ENCODE data around the gene PKHD1. TPM values are rescaled to one million over a fixed set of nuclear protein-coding genes. Genes with fewer than 3 reads are reported as not detected.

The PKHD1 gene
- total RNA-seq, 1 experiment from 2014 or later = 0.40 TPM

DNA sequence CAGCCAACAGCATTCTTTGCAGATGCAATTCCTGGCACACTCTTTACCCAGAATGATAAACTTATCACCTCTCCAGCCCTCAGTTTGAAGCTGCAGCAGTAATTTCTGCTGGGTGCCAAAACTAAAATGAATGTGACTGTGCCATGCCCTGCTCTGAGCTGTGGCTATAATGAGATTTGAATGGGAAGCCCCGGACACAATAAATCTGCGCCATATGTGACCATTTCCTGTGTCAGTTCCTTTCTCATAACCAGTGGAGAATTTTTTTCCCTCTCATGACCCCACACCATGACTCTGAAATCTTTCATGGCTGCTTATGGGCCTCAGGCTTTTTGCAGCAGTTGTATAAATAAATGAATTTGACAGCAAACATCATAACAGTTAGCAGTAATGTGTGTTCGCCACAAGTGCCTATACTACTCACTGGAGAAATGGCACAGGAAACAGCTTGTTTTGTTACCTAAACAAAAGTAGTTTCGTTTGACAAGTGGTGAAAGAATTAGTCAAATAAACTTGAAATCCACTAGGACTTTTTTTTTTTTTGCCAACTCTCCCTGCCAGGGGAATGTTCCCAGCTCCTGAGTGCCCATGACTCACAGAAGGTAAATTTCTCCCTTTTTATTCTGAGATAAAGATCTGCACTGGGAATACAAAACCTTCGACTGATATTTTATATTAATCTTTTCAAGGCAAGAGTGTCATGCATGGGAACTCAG, 408.4 kb downstream of the PKHD1 start:
- CTCF ChIA-PET = no interaction called here
- intact Hi-C loops (cut with micrococcal nuclease) = loop anchor here (10.0 kb wide), 1 partner anchor 166 kb away; no protein-coding TSS in a partner anchor
- Histone ChIP-seq H2AFZ (ENCODE audit: low read length) (peak overlapping the region; percentile 66), H3K9ac (ENCODE audit: low read length) (peak overlapping the region; percentile 95), H3K4me3 (ENCODE audit: low read length) (peak overlapping the region; percentile 42), H3K79me2 (ENCODE audit: low read length) (no peaks in the 10 kb centered on the region), H3K9me3 (ENCODE audit: low read length) (no peaks in the 10 kb centered on the region), H3K27ac (ENCODE audit: low read length) (peak overlapping the region; percentile 100), H3K27me3 (ENCODE audit: low read length) (no peaks in the 10 kb centered on the region), H3K9me2 (replicated peaks; ENCODE audit: low read length) (no peaks in the 10 kb centered on the region), H3K4me2 (ENCODE audit: low read length) (peak overlapping the region; percentile 84), H3K4me1 (ENCODE audit: insufficient read depth, low read length) (peaks cover 35% of the 10 kb centered on the region), H3K36me3 (ENCODE audit: low read depth, low read length) (no peaks in the 10 kb centered on the region), H3F3A (ENCODE audit: low read length, unreplicated experiment) (peaks cover 6% of the 10 kb centered on the region), H4K20me1 (ENCODE audit: low read length) (no peaks in the 10 kb centered on the region)
- no TSS peak for BruUV-seq (replicated peaks)
- TF ChIP-seq, protein P1, sequence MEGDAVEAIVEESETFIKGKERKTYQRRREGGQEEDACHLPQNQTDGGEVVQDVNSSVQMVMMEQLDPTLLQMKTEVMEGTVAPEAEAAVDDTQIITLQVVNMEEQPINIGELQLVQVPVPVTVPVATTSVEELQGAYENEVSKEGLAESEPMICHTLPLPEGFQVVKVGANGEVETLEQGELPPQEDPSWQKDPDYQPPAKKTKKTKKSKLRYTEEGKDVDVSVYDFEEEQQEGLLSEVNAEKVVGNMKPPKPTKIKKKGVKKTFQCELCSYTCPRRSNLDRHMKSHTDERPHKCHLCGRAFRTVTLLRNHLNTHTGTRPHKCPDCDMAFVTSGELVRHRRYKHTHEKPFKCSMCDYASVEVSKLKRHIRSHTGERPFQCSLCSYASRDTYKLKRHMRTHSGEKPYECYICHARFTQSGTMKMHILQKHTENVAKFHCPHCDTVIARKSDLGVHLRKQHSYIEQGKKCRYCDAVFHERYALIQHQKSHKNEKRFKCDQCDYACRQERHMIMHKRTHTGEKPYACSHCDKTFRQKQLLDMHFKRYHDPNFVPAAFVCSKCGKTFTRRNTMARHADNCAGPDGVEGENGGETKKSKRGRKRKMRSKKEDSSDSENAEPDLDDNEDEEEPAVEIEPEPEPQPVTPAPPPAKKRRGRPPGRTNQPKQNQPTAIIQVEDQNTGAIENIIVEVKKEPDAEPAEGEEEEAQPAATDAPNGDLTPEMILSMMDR (conservative IDR thresholded peaks at IDR 0.05; ENCODE audit: low read depth, low read length) = no peak
- TF ChIP-seq EZH2 (IDR thresholded peaks at IDR 0.05; ENCODE audit: low read length, unreplicated experiment) = no peak
- TF ChIP-seq EZH2phosphoT487 (IDR thresholded peaks at IDR 0.05; ENCODE audit: borderline replicate concordance, low read length) = no peak
- DNase-seq (peak; percentile 92), ATAC-seq (peak; percentile 86)
- POLR2A ChIA-PET (ENCODE audit: unreplicated experiment) = no interaction called here

DNA sequence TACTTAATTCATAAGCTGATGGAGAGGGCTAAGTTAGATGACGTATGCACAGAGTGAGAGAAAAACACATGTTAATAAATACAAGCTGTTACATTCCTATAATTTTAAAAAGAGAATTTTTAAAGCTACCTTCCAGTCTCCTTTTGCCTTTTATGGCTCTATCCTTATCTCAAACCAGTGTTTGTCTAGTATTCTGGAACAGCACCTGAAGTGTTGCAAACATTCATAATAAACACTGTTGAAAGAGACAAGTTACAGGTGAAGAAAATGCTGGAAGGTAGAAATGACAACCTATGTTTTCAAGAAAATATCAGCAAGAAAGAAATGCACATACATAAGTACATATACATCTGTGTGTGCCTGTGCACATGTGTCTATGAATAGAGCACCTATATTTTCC, 409.1 kb downstream of the PKHD1 start:
- Histone ChIP-seq H2AFZ (ENCODE audit: low read length) (no peak overlapping the region), H3K9me3 (ENCODE audit: low read length) (no peaks in the 10 kb centered on the region), H3K4me2 (ENCODE audit: low read length) (peak overlapping the region; percentile 84), H3K27ac (ENCODE audit: low read length) (peak overlapping the region; percentile 100), H3K79me2 (ENCODE audit: low read length) (no peaks in the 10 kb centered on the region), H3K27me3 (ENCODE audit: low read length) (no peaks in the 10 kb centered on the region), H3K4me3 (ENCODE audit: low read length) (no peak overlapping the region), H4K20me1 (ENCODE audit: low read length) (no peaks in the 10 kb centered on the region), H3K9me2 (replicated peaks; ENCODE audit: low read length) (no peaks in the 10 kb centered on the region), H3K36me3 (ENCODE audit: low read depth, low read length) (no peaks in the 10 kb centered on the region), H3K9ac (ENCODE audit: low read length) (peak overlapping the region; percentile 83), H3K4me1 (ENCODE audit: insufficient read depth, low read length) (peaks cover 35% of the 10 kb centered on the region), H3F3A (ENCODE audit: low read length, unreplicated experiment) (peaks cover 6% of the 10 kb centered on the region)
- TF ChIP-seq, protein P1 (conservative IDR thresholded peaks at IDR 0.05; ENCODE audit: low read depth, low read length) = no peak
- TF ChIP-seq EZH2phosphoT487 (IDR thresholded peaks at IDR 0.05; ENCODE audit: borderline replicate concordance, low read length) = no peak
- TF ChIP-seq EZH2 (IDR thresholded peaks at IDR 0.05; ENCODE audit: low read length, unreplicated experiment) = no peak
- no peak for DNase-seq
- no TSS peak for BruUV-seq (replicated peaks)
- POLR2A ChIA-PET (ENCODE audit: unreplicated experiment) = interaction anchor here (0.8 kb wide), 1 partner anchor 73 kb away, joined by 6 read pairs; no protein-coding TSS in a partner anchor
- intact Hi-C loops (cut with micrococcal nuclease) = loop anchor here (10.0 kb wide), 1 partner anchor 167 kb away; no protein-coding TSS in a partner anchor
- ATAC-seq = no peak
- CTCF ChIA-PET = no interaction called here

DNA sequence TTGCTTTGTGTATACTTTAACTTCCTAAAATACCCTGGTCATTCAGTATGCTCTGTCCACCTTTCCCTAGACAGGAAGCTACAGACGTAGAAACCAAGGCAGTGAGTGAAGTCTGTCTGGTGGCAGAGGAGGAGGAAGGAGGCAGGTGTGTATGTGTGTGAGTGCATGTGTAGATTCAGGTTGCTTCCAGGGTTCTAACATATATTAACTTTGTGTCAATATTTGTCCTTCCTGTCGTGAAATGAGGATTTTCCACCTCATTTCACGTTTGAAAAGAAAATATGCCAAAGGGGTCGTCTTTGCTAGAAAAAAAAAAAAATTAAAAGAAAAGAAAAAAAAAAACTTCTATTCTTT, 411.5 kb downstream of the PKHD1 start:
- Histone ChIP-seq H3K9ac (ENCODE audit: low read length) (peak overlapping the region; percentile 45), H3K79me2 (ENCODE audit: low read length) (no peaks in the 10 kb centered on the region), H3K36me3 (ENCODE audit: low read depth, low read length) (no peaks in the 10 kb centered on the region), H3K4me3 (ENCODE audit: low read length) (no peak overlapping the region), H3F3A (ENCODE audit: low read length, unreplicated experiment) (peaks cover 6% of the 10 kb centered on the region), H3K27ac (ENCODE audit: low read length) (peak overlapping the region; percentile 28), H3K27me3 (ENCODE audit: low read length) (no peaks in the 10 kb centered on the region), H3K4me2 (ENCODE audit: low read length) (no peak overlapping the region), H3K9me3 (ENCODE audit: low read length) (no peaks in the 10 kb centered on the region), H2AFZ (ENCODE audit: low read length) (no peak overlapping the region), H4K20me1 (ENCODE audit: low read length) (no peaks in the 10 kb centered on the region), H3K4me1 (ENCODE audit: insufficient read depth, low read length) (peaks cover 35% of the 10 kb centered on the region), H3K9me2 (replicated peaks; ENCODE audit: low read length) (no peaks in the 10 kb centered on the region)
- intact Hi-C loops (cut with micrococcal nuclease) = loop anchor here (10.0 kb wide), 1 partner anchor 169 kb away; no protein-coding TSS in a partner anchor
- ATAC-seq (peak; percentile 25; the same call in 1 of the 2 replicates), DNase-seq (peak; percentile 14)
- TF ChIP-seq EZH2phosphoT487 (IDR thresholded peaks at IDR 0.05; ENCODE audit: borderline replicate concordance, low read length) = no peak
- no peak for TF ChIP-seq EZH2 (IDR thresholded peaks at IDR 0.05; ENCODE audit: low read length, unreplicated experiment)
- TF ChIP-seq, protein P1 (conservative IDR thresholded peaks at IDR 0.05; ENCODE audit: low read depth, low read length) = no peak
- no TSS peak for BruUV-seq (replicated peaks)
- CTCF ChIA-PET = no interaction called here
- POLR2A ChIA-PET (ENCODE audit: unreplicated experiment) = no interaction called here
